HG03060 (cell line): Measurements from ENCODE around the gene BNIP3.
"Not testable (repeated sequence)": the region's sequence is repeated elsewhere in the genome, so short reads cannot be mapped to it uniquely, and the experiment has no call there.

ENCODE experiments used
- ATAC-seq: cut with Tn5 transposase; IDR thresholded peaks from one replicate; pipeline ENCODE4 v1.9.1; 2021; ENCODE audit warnings: low read depth, moderate number of reproducible peaks; ENCODE audit not compliant: unreplicated experiment

BNIP3 gene

DNA sequence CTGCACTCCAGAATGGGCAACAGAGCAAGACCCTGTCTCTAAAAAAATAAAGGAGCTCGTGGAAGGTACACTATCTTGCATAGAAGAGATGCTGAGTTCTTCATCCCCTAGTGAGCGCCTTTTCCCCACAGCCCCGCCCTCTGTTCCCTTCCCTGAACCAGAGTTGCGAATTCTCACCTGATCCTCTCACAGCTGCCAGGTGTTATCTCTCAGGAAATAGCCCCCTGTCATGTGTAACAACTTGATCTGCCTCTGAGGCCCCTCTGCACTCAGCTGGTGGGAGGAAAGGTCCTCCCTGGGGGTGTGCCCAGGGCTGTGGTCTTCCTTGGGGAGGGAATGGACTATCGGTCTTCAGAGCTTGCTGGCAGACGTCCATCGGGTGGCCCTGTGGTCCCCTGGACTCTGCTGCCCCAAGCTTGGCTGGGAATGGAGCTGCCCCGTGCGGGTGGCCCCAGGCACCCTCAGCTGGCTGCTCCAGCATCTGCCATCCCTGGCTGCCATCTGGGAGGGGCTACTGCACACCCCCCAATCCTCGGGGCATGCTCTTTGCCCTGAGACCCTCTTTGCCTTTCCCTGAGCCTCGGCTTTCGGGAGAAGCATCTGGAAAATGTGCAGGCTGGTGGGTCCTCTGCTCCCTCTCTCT lies 21.7 kb upstream of the BNIP3 start:
- no peak for ATAC-seq

DNA sequence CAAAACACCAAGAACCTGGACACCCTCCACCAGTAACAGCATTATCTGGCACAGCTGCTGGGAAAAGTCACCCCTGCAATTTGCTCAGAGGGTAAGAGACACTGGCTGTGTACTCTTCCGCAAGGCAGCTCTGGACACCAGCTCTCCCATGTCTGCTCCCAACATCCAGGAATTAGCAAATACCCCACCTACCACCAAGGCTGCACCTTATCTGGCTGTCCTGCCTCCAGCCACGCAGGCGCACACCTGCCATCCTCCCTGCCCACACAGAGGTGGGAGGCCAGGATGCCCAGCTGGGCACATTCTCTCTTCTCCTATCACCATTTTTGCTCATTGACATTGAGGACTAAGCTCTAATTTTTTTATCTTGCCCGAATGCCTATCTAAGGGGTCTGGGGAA lies 20.3 kb upstream of the BNIP3 start:
- no peak for ATAC-seq

DNA sequence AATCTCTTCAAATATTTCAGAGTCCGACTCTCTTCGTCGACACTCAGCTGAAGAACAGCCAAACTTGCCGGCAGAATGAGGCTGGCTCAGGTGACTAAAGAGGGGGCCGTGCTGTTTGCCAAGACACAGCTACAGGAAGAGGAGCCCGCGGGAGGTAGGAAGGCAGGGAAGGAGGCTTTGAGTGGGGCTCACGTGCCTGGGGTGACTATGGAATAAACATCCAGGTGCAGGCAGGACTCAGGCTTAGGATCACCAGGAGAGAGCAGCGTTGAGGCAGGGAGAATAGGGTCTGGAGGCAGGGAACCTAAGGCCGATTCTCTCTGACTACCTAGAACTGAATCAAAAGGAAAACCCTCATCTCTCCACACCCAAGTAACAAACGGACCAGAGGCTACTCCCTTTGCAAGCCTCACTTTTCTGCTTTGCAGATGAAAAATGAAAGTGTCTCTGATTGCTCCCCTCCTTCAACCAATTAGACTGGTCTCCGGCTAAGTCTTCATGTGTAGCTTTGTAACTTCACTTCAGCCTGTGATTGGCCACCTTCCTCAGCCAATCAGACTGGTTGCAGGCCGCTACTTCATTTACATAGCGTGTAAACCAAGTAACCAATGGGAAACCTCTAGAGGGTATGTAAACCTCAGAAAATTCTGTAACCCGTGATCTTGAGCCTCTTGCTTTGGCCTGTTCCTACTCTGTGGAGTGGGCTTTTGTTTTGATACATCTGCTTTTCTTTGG lies 19.7 kb upstream of the BNIP3 start:
- no peak for ATAC-seq

DNA sequence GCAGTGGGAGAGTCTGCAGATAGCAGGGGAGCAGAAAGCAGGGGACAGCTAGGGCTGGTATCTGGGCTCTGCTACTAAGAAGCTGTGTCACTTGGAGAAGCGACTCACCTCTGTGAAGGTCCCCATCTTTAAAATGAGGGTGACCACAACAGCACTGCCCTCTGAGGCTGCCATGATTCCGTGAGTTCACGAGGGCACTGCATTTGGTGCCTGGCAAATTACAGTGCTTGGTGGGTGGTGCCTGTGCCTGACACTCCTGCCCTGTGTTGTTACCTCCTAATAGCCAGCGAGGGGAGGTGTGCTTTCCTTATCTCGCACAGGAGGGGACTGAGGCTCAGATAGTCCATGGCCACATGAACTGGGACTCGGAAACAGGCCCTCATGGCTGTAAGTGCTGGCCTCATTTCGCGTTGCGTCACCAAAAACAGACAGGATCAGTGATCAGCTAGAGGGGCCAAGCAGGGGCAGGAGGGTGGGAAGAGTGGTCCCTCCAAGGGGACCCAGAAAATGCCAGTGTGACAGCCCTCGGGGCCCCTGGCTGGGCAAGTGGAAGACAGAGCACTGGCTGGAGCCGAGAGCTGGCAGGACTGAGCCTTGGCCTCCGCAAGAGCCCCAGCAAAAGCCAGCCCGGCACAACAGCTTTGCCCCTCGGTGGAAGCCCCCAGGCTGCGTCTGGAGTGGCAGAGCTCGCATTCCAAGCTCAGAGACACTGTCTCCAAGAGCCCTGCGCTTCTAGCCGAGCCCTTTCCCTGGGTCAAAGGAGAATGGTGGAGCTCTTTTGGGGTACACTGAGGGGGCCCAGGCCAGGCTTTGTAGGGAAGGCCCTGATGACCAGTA lies 17.3 kb upstream of the BNIP3 start:
- ATAC-seq, result no peak

DNA sequence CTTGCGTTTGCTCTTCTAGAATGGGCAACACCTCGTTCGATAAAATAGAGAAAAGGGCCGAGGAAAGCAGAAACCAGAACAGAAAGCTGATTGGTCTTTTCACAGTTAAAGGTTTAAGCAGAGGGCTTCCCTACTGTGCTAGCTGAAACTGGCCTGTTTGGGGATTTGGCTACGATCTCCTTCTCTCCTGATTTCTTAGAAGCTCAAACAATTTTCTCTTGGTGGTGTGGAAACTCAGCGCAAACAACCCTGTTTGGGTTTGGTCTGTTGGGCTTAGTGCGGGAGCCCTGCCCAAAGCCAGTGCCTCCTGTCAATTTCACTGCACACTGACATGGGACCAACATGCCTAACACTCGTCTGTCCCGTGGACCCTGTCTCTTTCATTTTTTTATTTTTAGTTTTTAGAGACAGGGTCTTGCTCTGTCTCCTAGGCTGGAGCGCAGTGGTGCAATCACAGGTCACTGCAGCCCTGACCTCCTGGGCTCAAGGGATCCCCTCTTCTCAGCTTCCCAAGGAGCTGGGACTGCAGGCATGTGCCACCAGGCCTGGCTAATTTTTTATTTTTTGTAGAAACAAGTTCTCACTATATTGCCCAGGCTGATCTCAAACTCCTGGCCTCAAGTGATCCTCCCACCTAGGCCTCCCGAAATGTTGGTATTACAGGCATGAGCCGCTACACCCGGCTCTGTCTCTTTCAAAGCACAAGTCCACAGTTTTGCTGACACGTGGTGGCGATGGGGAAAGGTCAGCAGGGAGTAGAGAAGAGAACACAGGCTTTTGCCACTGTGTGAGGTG lies 16.5 kb upstream of the BNIP3 start:
- no peak for ATAC-seq

DNA sequence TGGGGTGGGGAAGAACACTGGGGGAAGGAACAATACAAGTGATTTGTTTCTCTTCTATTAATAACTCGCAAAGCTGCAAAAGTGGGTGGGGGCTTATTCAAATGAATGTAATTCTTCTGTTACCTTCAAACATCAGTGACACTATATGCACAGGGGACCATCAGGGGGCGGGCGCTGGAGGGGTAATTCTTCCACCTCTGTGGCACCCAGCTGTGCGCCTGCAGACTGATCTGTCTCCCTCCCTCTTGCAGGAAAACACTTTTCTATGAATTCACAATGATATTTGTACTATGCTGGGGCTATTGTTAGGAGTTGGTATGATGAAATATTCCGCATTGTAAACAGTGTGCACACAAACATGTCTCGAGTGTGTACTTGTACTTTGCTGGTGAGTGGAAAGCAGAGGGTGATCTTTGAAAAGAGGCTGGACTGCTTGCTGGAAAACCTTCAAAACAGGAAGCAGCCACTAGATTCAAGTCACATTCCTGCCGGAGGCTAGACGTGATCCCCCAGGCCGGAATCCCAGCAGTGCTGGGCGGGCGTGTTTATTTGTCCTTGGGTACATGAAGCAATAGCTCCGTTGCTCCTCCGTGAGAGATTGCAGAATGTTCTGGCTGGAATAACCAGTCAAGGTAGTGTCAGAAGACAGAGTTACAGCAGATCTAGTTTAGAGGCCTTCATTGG lies 15.8 kb upstream of the BNIP3 start:
- no peak for ATAC-seq

DNA sequence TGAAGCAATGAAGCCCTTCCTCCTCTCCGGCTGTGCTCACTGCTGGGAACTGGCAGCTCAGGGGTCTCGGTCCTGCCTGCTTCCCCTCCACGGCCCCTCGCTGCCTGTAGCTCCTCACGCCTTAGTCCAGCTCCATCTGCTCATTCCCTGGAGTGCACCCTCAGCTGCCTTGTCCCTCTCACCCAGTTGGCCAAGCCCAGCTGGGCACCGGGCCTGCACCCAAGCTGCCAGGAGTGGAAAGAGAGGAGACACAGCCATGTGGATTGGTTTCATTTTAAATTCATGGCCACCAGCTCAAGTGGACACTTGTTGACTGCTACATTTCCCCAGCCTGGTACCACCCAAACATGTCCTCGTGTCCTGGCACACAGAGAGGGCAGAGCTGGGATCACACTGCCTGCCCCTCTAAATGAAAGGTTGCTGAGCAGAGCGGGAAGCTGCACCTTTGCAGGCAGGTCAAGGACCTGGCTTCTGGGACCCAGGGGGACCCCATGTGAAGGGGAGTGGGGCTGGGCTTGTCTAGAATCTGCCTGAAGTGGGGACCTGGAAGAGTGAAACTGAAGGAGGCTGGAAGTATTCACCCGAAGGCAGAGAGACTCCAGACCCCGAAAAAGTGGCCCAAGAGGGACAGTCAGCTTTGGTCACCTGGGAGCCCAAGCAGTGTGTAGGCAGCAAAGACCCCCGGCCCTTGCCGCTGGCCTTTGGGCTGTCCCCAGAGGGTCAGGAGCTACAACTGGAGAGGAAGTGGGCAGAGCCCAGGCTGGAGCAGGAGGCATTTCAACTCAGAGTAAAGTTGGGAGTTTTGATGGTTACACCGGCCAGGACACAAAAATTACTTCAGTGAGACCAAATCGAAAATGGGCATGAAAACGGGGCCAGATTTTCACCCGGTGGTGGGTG lies 15.0 kb upstream of the BNIP3 start:
- ATAC-seq, result no peak

DNA sequence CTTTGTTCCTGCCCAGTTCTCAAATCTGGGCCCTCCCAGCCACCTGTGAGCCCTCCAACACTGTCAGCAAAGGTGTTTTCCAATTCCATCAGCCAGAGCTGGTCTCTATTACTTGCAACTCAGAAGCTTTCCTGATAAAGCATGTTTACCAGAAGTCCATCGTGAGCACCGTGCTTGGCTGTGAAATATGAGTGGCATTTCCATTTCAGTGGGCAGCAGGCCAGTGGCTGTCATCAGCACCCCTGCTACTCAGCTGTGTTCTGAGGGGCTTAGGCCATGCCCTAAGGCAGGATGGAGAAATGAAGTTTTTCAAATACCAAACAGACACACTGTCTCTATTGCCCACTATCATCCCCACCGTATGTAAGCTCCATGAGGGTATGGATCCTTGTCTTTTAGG lies 12.7 kb upstream of the BNIP3 start:
- no peak for ATAC-seq

DNA sequence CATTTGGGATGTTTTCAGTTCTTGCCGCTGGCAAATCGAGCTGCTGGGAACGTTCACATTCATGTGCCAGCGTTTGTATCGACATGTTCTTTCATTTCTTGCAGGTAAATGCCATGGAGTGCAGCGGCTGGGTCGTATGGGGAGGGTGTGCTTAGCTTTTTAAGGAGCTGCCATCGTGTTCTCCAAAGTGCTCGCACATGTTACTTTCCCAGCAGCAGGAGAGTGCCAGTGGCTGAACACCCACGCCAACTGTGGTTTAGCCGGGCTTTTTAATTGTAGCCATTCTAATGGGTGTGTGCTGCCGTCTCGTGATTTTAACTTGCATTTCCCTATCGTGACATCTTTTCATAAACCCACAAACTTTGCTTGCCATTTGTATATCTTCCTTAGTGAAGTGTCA lies 11.6 kb upstream of the BNIP3 start:
- ATAC-seq, result no peak

DNA sequence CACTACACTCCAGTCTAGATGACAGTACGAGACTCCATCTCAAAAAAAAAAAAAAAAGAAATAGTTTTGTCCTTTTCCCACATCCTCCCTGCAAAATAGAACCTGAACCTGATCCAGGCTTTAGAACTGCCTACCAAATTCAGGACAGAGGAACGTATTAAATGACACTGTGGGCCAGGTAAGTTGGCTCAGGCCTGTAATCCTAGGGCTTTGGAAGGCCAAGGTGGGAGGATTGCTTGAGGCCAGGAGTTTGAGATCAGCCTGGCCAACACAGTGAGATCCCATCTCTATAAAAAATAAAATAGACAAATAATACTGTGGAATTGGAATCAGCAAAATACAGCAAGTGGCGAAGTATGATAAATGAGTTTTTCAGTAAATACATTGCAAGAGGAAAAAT lies 10.0 kb upstream of the BNIP3 start:
- ATAC-seq, result no peak

DNA sequence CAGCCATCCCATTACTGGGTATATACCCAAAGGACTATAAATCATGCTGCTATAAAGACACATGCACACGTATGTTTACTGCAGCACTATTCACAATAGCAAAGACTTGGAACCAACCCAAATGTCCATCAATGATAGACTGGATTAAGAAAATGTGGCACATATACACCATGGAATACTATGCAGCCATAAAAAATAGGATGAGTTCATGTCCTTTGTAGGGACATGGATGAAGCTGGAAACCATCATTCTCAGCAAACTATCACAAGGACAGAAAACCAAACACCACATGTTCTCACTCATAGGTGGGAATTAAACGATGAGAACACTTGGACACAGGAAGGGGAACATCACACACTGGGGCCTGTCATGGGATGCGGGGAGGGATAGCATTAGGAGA lies 6.1 kb upstream of the BNIP3 start:
- not testable (repeated sequence) for ATAC-seq

DNA sequence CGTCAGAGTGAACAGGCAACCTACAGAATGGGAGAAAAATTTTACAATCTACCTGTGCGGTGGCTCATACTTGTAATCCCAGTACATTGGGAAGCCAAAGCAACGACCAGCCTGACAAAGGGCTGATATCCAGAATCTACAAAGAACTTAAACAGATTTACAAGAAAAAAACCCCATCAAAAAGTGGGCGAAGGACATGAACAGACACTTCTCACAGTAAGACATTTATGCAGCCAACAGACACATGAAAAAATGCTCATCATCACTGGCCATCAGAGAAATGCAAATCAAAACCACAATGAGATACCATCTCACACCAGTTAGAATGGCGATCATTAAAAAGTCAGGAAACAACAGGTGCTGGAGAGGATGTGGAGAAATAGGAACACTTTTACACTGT lies 5.6 kb upstream of the BNIP3 start:
- not testable (repeated sequence) for ATAC-seq

DNA sequence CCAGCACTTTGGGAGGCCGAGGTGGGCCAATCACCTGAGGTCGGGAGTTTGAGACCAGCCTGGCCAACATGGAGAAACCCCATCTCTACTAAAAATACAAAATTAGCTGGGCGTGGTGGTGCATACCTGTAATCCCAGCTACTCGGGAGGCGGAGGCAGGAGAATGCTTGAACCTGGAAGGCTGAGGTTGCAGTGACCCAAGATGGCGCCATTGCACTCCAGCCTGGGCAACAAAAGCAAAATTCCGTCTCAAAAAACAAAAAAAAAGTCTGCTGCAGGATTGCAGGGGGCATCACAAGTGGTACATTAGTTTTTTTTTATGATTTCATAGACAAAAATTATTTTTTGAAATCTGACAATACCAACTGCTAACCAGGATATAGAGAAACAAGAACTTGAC lies 5.1 kb upstream of the BNIP3 start:
- not testable (repeated sequence) for ATAC-seq

DNA sequence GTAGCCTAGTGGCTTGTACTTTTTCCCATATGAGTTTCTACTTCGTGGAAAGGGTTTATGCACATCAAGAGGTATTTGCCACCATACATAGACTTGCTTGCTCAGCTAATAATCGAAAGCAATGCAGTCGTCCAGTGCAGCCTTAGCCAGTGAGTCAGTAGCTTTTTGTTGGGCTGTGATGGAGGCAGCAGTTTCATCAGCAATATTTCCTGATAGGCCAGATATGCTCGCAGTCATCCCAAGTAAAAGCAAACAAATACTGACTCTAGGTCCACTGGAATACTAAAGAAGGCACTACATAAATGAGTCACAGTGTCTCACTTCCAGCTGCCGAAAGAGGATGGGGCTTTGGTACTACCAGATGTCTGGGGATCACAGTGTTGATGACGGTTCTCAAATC lies 2.1 kb upstream of the BNIP3 start:
- ATAC-seq, result no peak

DNA sequence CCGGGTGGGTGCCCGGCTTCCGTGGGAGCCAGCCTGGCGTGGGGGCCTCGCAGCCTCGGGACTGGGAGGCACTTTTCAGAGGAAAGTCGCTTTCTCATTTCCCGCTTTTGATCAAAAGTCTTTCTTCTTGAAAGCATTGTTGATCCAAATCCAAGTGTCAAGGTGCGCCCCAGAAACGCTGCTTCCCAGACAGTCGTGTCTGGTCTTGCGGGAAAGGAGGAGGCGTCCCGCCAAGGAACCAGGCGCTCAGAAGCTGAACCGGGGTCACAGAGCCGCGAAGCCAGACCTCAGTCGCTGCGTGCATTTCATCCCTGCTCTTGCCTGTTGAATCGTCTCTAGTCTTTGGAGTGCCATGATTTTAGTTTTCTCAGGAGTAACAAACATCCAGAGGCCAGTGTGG lies 1.1 kb upstream of the BNIP3 start:
- no peak for ATAC-seq

DNA sequence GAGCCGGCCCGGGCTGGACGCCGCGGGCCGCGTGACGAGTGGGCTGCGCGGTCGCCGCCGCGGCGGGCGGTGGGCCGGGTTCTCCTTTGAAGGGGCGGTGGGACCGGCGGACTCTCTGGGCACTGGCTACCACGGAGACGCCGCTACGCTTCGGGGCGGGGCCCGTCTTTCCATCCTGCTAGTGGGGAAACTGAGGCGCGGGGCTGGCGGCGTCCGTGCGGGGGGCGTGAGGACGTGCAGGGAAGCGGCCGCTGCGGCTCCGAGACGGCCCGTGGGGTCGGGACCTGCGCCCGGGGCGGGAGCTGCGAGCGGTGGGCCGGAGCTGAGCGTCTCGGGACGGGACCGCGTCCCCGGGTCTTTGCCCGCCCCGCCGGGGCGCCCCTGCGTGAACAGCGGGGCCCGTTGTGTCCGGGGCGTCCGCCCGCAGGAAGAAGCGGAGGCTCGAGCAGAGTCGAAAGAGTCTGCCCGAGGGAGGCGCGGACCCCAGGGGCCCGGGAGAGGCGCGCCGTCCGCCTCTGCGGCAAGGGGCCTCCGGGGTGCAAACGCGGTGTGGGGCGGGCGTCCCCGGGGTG lies 548 bp upstream of the BNIP3 start:
- ATAC-seq, result no peak

DNA sequence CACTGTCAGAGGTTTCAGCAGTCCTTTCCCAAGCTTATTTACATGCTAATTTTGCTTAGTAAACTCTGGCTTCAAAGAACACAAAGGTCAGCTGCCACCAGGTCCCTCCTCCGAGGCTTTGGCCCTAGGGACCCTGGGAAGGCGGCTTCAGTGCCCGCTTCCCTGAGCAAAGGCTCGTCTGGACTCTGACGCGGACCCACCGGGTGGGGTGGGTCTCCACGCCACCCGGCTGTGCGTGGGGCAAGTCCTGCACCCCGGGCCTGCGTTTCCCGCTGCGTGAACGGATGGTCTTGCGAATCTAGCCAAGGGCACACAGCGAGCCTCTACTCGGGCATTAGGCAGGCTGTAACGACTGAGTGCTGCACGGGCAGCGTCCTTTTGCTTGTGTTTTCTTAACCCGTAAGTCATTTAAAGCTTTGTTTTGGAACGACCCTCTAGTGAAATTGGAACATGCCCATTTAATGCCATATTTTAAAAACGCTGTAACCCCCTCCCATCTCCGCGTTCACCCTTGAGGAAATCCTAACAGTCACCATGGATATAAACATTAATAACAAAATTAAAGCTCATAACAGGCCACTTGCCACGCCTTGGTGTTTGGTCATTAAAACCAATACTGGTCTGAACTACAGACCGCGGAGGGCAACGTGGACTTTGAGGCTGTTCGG lies 828 bp downstream of the BNIP3 start:
- peak; percentile 6 for ATAC-seq

DNA sequence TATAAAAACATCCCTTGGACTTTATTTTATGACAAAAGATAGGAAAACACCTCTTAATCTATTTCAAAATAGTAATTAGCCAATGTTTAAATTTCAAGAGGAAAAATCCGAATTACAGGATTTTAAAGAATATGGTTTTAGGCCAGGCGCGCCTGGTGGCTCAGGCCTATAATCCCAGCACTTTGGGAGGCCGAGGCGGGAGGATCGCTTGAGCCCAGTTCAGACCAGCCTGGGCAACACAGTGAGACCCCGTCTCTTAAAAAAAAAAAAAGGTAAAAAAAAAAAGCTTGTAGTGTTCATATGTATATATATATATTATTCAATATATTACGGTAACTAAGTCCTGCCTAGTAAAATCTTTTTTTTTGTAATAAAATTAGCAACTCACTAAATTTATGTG lies 1.4 kb downstream of the BNIP3 start:
- no peak for ATAC-seq
